ENCODE measurements around the gene CEMIP. TPM values are rescaled to one million over a fixed set of nuclear protein-coding genes. Genes with fewer than 3 reads are reported as not detected.

CEMIP gene
- 1.5 to 2.3 TPM (median 2.2 TPM) in 3 replicates for polyA plus RNA-seq
- polyA plus RNA-seq (2011; ENCODE audit: low read depth): 4.6 TPM
- 0.92 and 0.94 TPM in 2 replicates for polyA plus RNA-seq (2011; cell fraction: cytosol; rRNA removed)
- 5.9 and 6.7 TPM in 2 replicates for polyA plus RNA-seq (2011; cell fraction: nucleus; rRNA removed)
- 1.7 and 2.9 TPM in 2 replicates for polyA plus RNA-seq (2012; ENCODE audit: low replicate concordance)
- polyA minus RNA-seq: 3.3 to 3.5 TPM (median 3.5 TPM) in 3 replicates
- 1.5 TPM for polyA minus RNA-seq (2011; cell fraction: cytosol; rRNA and poly(A)+ RNA removed)
- polyA minus RNA-seq (2011; cell fraction: nucleus; rRNA and poly(A)+ RNA removed): 7.7 and 12.0 TPM in 2 replicates

- DNase-seq (ENCODE audit: low read depth, low spot score) (no peak), FAIRE-seq (no peak)
- peak within 1 kb of the TSS; percentile 56 to 73 (median 69) for H3K4me3 ChIP-seq (ENCODE audit: control insufficient read depth in 2 of 3, extremely low read depth in 1 of 3, insufficient read depth in 2 of 3, low read depth in 1 of 3, low read length in 3 of 3)
- H3K36me3 ChIP-seq (ENCODE audit: control insufficient read depth in 2 of 2, extremely low read depth in 1 of 2, insufficient read depth in 2 of 2, low read length in 2 of 2): no peaks in the 10 kb centered on the region
- H3K27me3 ChIP-seq (ENCODE audit: control insufficient read depth, extremely low read depth, insufficient read depth, low read length): peaks cover 15% of the 10 kb centered on the region
- no peak for TF ChIP-seq EZH2 (IDR thresholded peaks at IDR 0.05; ENCODE audit: low read length)
- peak; percentile 50 to 84 (median 83) for TF ChIP-seq CTCF (optimal IDR thresholded peaks at IDR 0.05 in 1 of 3, IDR thresholded peaks at IDR 0.05 in 1 of 3, conservative IDR thresholded peaks at IDR 0.05 in 1 of 3; ENCODE audit: extremely low read depth in 1 of 3, insufficient read depth in 2 of 3, low read length in 3 of 3)
- H3K27ac ChIP-seq (ENCODE audit: control insufficient read depth, insufficient read depth, low read length): no peak within 1 kb of the TSS
- peaks cover 35% of the 10 kb centered on the region for H3K4me1 ChIP-seq (ENCODE audit: control insufficient read depth, extremely low read depth, insufficient read depth, low read length)
- H3K9ac ChIP-seq (ENCODE audit: control insufficient read depth, extremely low read depth, insufficient read depth, low read length): peak within 1 kb of the TSS; percentile 40
- H2AFZ ChIP-seq (ENCODE audit: control insufficient read depth, low read length): peak within 1 kb of the TSS; percentile 61
- H4K20me1 ChIP-seq (ENCODE audit: control insufficient read depth, extremely low read depth, insufficient read depth, low read length): no peaks in the 10 kb centered on the region
- no peaks in the 10 kb centered on the region for H3K9me3 ChIP-seq (ENCODE audit: control insufficient read depth, low read depth, low read length)
- H3K4me2 ChIP-seq (ENCODE audit: control insufficient read depth, extremely low read depth, insufficient read depth, low read depth, low read length): peak within 1 kb of the TSS; percentile 95
- dilution Hi-C loops (cut with MboI; ENCODE audit: extremely low pct_ligation_motif_present, low sequenced_read_pairs): no loop called here
- no peaks in the 10 kb centered on the region for H3K79me2 ChIP-seq (ENCODE audit: control insufficient read depth, insufficient read depth, low read length)
- no peaks in the 10 kb centered on the region for H3K9me1 ChIP-seq (ENCODE audit: control insufficient read depth, extremely low read depth, insufficient read depth, low read length)
Measured at GRCh38 chr15:80778964-80779657, at the start of gene CEMIP. Gene CEMIP (plus strand): TSS chr15:80779370. CDS start chr15:80873880, 94,510 bp downstream.

GRCh38 chr15:80730387-80730786 is 48.8 kb upstream of the CEMIP start:
- Histone ChIP-seq H4K20me1 (ENCODE audit: control insufficient read depth, extremely low read depth, insufficient read depth, low read length) (peaks cover 2% of the 10 kb centered on the region), H3K36me3 (ENCODE audit: control insufficient read depth in 2 of 2, extremely low read depth in 1 of 2, insufficient read depth in 2 of 2, low read length in 2 of 2) (peaks cover 6% of the 10 kb centered on the region in 2 experiments), H3K27ac (ENCODE audit: control insufficient read depth, insufficient read depth, low read length) (no peak overlapping the region), H3K4me3 (ENCODE audit: control insufficient read depth in 2 of 3, extremely low read depth in 1 of 3, insufficient read depth in 2 of 3, low read depth in 1 of 3, low read length in 3 of 3) (no peak overlapping the region), H2AFZ (ENCODE audit: control insufficient read depth, low read length) (no peak overlapping the region), H3K4me2 (ENCODE audit: control insufficient read depth, extremely low read depth, insufficient read depth, low read depth, low read length) (no peak overlapping the region), H3K9me3 (ENCODE audit: control insufficient read depth, low read depth, low read length) (no peaks in the 10 kb centered on the region), H3K27me3 (ENCODE audit: control insufficient read depth, extremely low read depth, insufficient read depth, low read length) (no peaks in the 10 kb centered on the region), H3K79me2 (ENCODE audit: control insufficient read depth, insufficient read depth, low read length) (peaks cover 67% of the 10 kb centered on the region), H3K9ac (ENCODE audit: control insufficient read depth, extremely low read depth, insufficient read depth, low read length) (no peak overlapping the region), H3K4me1 (ENCODE audit: control insufficient read depth, extremely low read depth, insufficient read depth, low read length) (no peaks in the 10 kb centered on the region), H3K9me1 (ENCODE audit: control insufficient read depth, extremely low read depth, insufficient read depth, low read length) (no peaks in the 10 kb centered on the region)
- dilution Hi-C loops (cut with MboI; ENCODE audit: extremely low pct_ligation_motif_present, low sequenced_read_pairs): no loop called here
- FAIRE-seq (no peak), DNase-seq (ENCODE audit: low read depth, low spot score) (no peak)
- TF ChIP-seq CTCF (optimal IDR thresholded peaks at IDR 0.05 in 1 of 3, IDR thresholded peaks at IDR 0.05 in 1 of 3, conservative IDR thresholded peaks at IDR 0.05 in 1 of 3; ENCODE audit: extremely low read depth in 1 of 3, insufficient read depth in 2 of 3, low read length in 3 of 3): no peak
- TF ChIP-seq EZH2 (IDR thresholded peaks at IDR 0.05; ENCODE audit: low read length): no peak

All from keratinocyte (primary cell).